HG03342 (cell line): ENCODE results near the gene P4HA3.
"Not testable (repeated sequence)": the region's sequence is repeated elsewhere in the genome, so short reads cannot be mapped to it uniquely, and the experiment has no call there.

Experiments used
- ATAC-seq: cut with Tn5 transposase; IDR thresholded peaks from one replicate; pipeline ENCODE4 v1.9.1; 2021; ENCODE audit warnings: mild to moderate bottlenecking, moderate library complexity; ENCODE audit not compliant: unreplicated experiment

The P4HA3 gene

GRCh38 chr11:74311352-74311926 lies at the start of gene P4HA3:
Gene P4HA3, minus strand, starts transcription at chr11:74311640. Its CDS starts 29 bp downstream, at chr11:74311611.
- ATAC-seq: no peak

GRCh38 chr11:74357449-74357848 lies 46.0 kb upstream of the P4HA3 start:
- ATAC-seq: no peak

GRCh38 chr11:74355626-74356025 lies 44.2 kb upstream of the P4HA3 start:
- no peak for ATAC-seq

GRCh38 chr11:74354036-74354435 lies 42.6 kb upstream of the P4HA3 start:
- no peak for ATAC-seq

GRCh38 chr11:74347381-74347780 lies 35.9 kb upstream of the P4HA3 start:
- no peak for ATAC-seq

GRCh38 chr11:74345420-74345819 lies 34.0 kb upstream of the P4HA3 start:
- no peak for ATAC-seq

- ATAC-seq: no peak
Observed at GRCh38 chr11:74341921-74342320, 30.5 kb upstream of the P4HA3 start.

- ATAC-seq: no peak
Observed at GRCh38 chr11:74339619-74340018, 28.2 kb upstream of the P4HA3 start.

GRCh38 chr11:74338963-74339362 lies 27.5 kb upstream of the P4HA3 start:
- no peak for ATAC-seq

GRCh38 chr11:74333193-74333592 lies 21.8 kb upstream of the P4HA3 start:
- no peak for ATAC-seq

- no peak for ATAC-seq
Observed at GRCh38 chr11:74332291-74332690, 20.9 kb upstream of the P4HA3 start.

GRCh38 chr11:74331000-74331399 lies 19.6 kb upstream of the P4HA3 start:
- not testable (repeated sequence) for ATAC-seq

GRCh38 chr11:74330075-74330858 lies 18.8 kb upstream of the P4HA3 start:
- ATAC-seq: no peak

- ATAC-seq: no peak
Observed at GRCh38 chr11:74327076-74327475, 15.6 kb upstream of the P4HA3 start.

GRCh38 chr11:74326665-74327064 lies 15.2 kb upstream of the P4HA3 start:
- no peak for ATAC-seq

- no peak for ATAC-seq
Observed at GRCh38 chr11:74325649-74326645, 14.5 kb upstream of the P4HA3 start.

GRCh38 chr11:74322667-74323066 lies 11.2 kb upstream of the P4HA3 start:
- no peak for ATAC-seq

- no peak for ATAC-seq
Observed at GRCh38 chr11:74321487-74322188, 10.2 kb upstream of the P4HA3 start.

GRCh38 chr11:74320538-74320937 lies 9.1 kb upstream of the P4HA3 start:
- no peak for ATAC-seq

- no peak for ATAC-seq
Observed at GRCh38 chr11:74319139-74319816, 7.8 kb upstream of the P4HA3 start.
